Choroid plexus epithelial cell (primary cell): ENCODE measurements around the gene SLIT1.

Experiments used
- DNase-seq: peaks from one replicate; pipeline ENCODE4 v3.0.0-alpha.2; 2010; ENCODE audit warnings: low read depth
- H3K4me3 ChIP-seq: 2 replicates; pipeline ENCODE4 v1.5.1; 2011; ENCODE audit warnings: low read depth, mild to moderate bottlenecking, control low read depth, low read length, moderate library complexity
- CTCF ChIP-seq: conservative IDR thresholded peaks from 2 replicates; pipeline ENCODE4 v1.5.1; 2011; ENCODE audit warnings: low read depth, mild to moderate bottlenecking, control low read depth, inconsistent platforms, low read length, moderate library complexity

SLIT1 gene

GRCh38 chr10:97175586-97175985, 10.2 kb downstream of the SLIT1 start:
- H3K4me3 ChIP-seq: no peak overlapping the region
- no peak for TF ChIP-seq CTCF
- DNase-seq: no peak

- TF ChIP-seq CTCF: no peak
- H3K4me3 ChIP-seq: no peak overlapping the region
- no peak for DNase-seq
Measured at GRCh38 chr10:97174941-97175340, 10.8 kb downstream of the SLIT1 start.

- TF ChIP-seq CTCF: no peak
- DNase-seq: no peak
- H3K4me3 ChIP-seq: no peak overlapping the region
Measured at GRCh38 chr10:97174276-97174775, 11.4 kb downstream of the SLIT1 start.

- no peak for TF ChIP-seq CTCF
- H3K4me3 ChIP-seq: no peak overlapping the region
- no peak for DNase-seq
Measured at GRCh38 chr10:97173036-97173435, 12.7 kb downstream of the SLIT1 start.

- no peak for DNase-seq
- H3K4me3 ChIP-seq: no peak overlapping the region
- no peak for TF ChIP-seq CTCF
Measured at GRCh38 chr10:97171001-97171400, 14.8 kb downstream of the SLIT1 start.

GRCh38 chr10:97169911-97170693, 15.7 kb downstream of the SLIT1 start:
- DNase-seq: no peak
- H3K4me3 ChIP-seq: no peak overlapping the region
- TF ChIP-seq CTCF: no peak

- DNase-seq: no peak
- H3K4me3 ChIP-seq: no peak overlapping the region
- TF ChIP-seq CTCF: no peak
Measured at GRCh38 chr10:97169063-97169462, 16.7 kb downstream of the SLIT1 start.
